Peyer's patch (tissue), 4 donors: Measurements from ENCODE around the gene AHR.

Experiments
- POLR2A ChIP-seq, 2 donors: fragments of 450-650 bp; IDR thresholded peaks; one replicate each; pipeline ENCODE4 v1.5.1; 2017; ENCODE audit warnings: antibody characterized with exemption in 2 of 2, mild to moderate bottlenecking in 2 of 2, moderate library complexity in 2 of 2
- TF ChIP-seq, protein P1 (sequence below), 6 experiments: fragments of 450-650 bp in 4 of 6; fragments of 200-600 bp in 2 of 6; sonication (generic) in 1 of 6; IDR thresholded peaks; one replicate each; pipeline ENCODE4 v1.5.1; 2017 to 2019; ENCODE audit warnings: antibody characterized with exemption in 6 of 6, mild to moderate bottlenecking in 3 of 6, moderate library complexity in 1 of 6

DNA sequence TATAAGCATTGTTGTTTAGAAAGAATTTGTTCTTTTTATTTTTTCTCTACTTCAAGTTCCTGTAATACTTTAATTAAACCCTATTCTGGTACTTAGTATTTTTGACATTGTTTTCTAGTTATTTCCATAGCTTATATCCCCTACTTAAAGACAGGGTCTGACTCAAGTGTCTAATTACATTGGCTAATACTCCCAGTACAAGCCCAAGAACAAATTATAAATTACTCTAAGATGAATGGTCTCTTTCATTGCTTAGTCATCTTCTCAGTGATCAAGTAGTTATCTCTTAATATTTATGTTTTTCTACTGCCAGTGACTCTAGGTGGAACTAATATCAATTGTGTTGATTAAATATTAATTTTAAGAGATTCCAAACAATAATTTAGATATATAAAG is 21.6 kb downstream of the AHR start:
- TF ChIP-seq, protein P1, sequence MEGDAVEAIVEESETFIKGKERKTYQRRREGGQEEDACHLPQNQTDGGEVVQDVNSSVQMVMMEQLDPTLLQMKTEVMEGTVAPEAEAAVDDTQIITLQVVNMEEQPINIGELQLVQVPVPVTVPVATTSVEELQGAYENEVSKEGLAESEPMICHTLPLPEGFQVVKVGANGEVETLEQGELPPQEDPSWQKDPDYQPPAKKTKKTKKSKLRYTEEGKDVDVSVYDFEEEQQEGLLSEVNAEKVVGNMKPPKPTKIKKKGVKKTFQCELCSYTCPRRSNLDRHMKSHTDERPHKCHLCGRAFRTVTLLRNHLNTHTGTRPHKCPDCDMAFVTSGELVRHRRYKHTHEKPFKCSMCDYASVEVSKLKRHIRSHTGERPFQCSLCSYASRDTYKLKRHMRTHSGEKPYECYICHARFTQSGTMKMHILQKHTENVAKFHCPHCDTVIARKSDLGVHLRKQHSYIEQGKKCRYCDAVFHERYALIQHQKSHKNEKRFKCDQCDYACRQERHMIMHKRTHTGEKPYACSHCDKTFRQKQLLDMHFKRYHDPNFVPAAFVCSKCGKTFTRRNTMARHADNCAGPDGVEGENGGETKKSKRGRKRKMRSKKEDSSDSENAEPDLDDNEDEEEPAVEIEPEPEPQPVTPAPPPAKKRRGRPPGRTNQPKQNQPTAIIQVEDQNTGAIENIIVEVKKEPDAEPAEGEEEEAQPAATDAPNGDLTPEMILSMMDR (IDR thresholded peaks at IDR 0.05), result no peak
- no peak for TF ChIP-seq POLR2A (IDR thresholded peaks at IDR 0.05)
